ENCODE data around the gene SAMD1.

DNA sequence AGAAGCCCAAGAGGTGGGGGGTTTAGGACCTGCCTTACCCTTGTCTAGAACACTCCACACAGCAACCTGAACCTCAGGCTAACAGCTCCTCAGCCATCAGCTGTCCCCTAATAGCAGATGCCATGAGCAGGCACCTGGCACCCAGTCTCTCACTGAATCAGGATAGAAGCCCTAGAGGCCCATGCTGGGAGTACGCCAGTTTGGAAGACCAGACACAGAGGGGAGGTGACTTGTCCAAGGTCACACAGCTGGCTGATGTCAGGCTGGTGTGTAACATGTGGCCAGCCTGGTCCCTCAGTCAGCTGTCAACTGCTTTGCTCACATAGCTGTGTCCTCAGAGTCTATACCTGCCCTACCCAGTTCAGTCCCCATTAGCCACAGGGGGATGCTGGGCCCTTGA, 12.8 kb upstream of the SAMD1 start:
- TF ChIP-seq TAF1 (IDR thresholded peaks at IDR 0.05; ENCODE audit: low read depth, low read length) = no peak
- no peak for TF ChIP-seq SPI1 (IDR thresholded peaks at IDR 0.05; ENCODE audit: low read depth, low read length)
- TF ChIP-seq PAX5 (IDR thresholded peaks at IDR 0.05; ENCODE audit: insufficient read depth, low read length, severe bottlenecking) = no peak
- no peak for TF ChIP-seq POLR2A (IDR thresholded peaks at IDR 0.05; ENCODE audit: low read depth, low read length)
- no peak for TF ChIP-seq POLR2AphosphoS5 (IDR thresholded peaks at IDR 0.05; ENCODE audit: low read depth, low read length)
- no peak for TF ChIP-seq POU2F2 (IDR thresholded peaks at IDR 0.05; ENCODE audit: low read depth, low read length)

Measured in GM12891 (cell line).